Panc1 (cell line): ENCODE measurements around the gene CEP104. TPM values are rescaled to one million over a fixed set of nuclear protein-coding genes. Genes with fewer than 3 reads are reported as not detected.

Experiments
- ATAC-seq: fragments of 200-7000 bp; cut with Tn5 transposase; 2 replicates; pipeline ENCODE4 v1.9.1; 2020; ENCODE audit warnings: mild to moderate bottlenecking, moderate library complexity
- BruUV-seq: library from RNA; stranded (reverse); fragments of 400-500 nt; replicated peaks from 2 replicates; lab custom pipeline; 2021; lab: Mats Ljungman, UMichigan
- CTCF ChIA-PET: fragments of 300-600 bp; sonication (Branson Sonifier 250); formaldehyde crosslinking; loops from one replicate; lab custom pipeline; 2022; ENCODE audit warnings: antibody characterized with exemption; lab: Charles Lee
- POLR2A ChIA-PET: fragments of 300-600 bp; sonication (Branson Sonifier 250); formaldehyde crosslinking; loops from one replicate; lab custom pipeline; 2022; ENCODE audit warnings: antibody characterized with exemption; lab: Charles Lee
- DNase-seq: peaks from one replicate; pipeline ENCODE4 v3.0.0-alpha.2; 2010; ENCODE audit warnings: low read depth, low spot score
- H3K27ac ChIP-seq: 2 replicates; pipeline ENCODE4 v1.5.1; 2011; ENCODE audit warnings: mild to moderate bottlenecking, low read length, inconsistent platforms
- H3K27me3 ChIP-seq: fragments of 200-500 bp; sonication (Bioruptor generic); 2 replicates; pipeline ENCODE4 v1.6.0; 2014; ENCODE audit warnings: low read length, inconsistent platforms; ENCODE audit not compliant: control insufficient read depth, insufficient read depth
- H3K36me3 ChIP-seq: fragments of 200-500 bp; sonication (Bioruptor generic); 2 replicates; pipeline ENCODE4 v1.5.1; 2014; ENCODE audit warnings: inconsistent platforms, mild to moderate bottlenecking, low read length, moderate library complexity; ENCODE audit not compliant: control insufficient read depth, insufficient read depth
- H3K4me1 ChIP-seq: 2 replicates; pipeline ENCODE4 v1.5.1; 2011; ENCODE audit warnings: inconsistent platforms, mild to moderate bottlenecking, low read length, moderate library complexity; ENCODE audit not compliant: control insufficient read depth, insufficient read depth
- H3K4me3 ChIP-seq, 2 experiments: 2 replicates each; pipeline ENCODE4 v1.5.1; 2011 to 2012; ENCODE audit warnings: low read depth in 2 of 2, low read length in 2 of 2, mild to moderate bottlenecking in 2 of 2, inconsistent platforms in 1 of 2, moderate library complexity in 1 of 2
- H3K9me3 ChIP-seq: fragments of 200-500 bp; sonication (Bioruptor generic); 2 replicates; pipeline ENCODE4 v1.5.1; 2014; ENCODE audit warnings: low read depth, mild to moderate bottlenecking, inconsistent platforms, low read length, moderate library complexity; ENCODE audit not compliant: control insufficient read depth, insufficient read depth
- POLR2AphosphoS5 ChIP-seq: IDR thresholded peaks from 2 replicates; pipeline ENCODE4 v1.6.1; 2012; ENCODE audit warnings: mild to moderate bottlenecking, low read depth, low read length, moderate library complexity
- REST ChIP-seq, 2 experiments: IDR thresholded peaks; 2 replicates each; pipeline ENCODE4 v1.6.1; 2011 to 2012; ENCODE audit warnings: low read depth in 2 of 2, control low read depth in 1 of 2, low read length in 1 of 2, mild to moderate bottlenecking in 1 of 2, moderate library complexity in 1 of 2; ENCODE audit not compliant: insufficient read depth in 1 of 2
- SIN3A ChIP-seq: IDR thresholded peaks from 2 replicates; pipeline ENCODE4 v1.6.1; 2012; ENCODE audit warnings: low read depth, mild to moderate bottlenecking, low read length, moderate library complexity, borderline replicate concordance; ENCODE audit not compliant: insufficient read depth
- TCF7L2 ChIP-seq: IDR thresholded peaks from 2 replicates; pipeline ENCODE4 v1.6.1; 2011; ENCODE audit warnings: mild to moderate bottlenecking, low read depth, low read length, inconsistent platforms
- in situ Hi-C: cut with HindIII; loops from 2 replicates; pipeline ENCODE4 v1.10.0; 2016; ENCODE audit warnings: low sequenced_read_pairs, low pct_unique_long_range_greater_than_20kb
- intact Hi-C: fragments of 100-400 bp; cut with micrococcal nuclease; formaldehyde crosslinking; loops from one replicate; pipeline ENCODE4 v1.10.0; 2022; ENCODE audit not compliant: unreplicated experiment
- total RNA-seq: library from RNA; stranded (reverse); gene quantifications from one replicate; pipeline ENCODE4 v1.2.1, GENCODE V29; 2021; ENCODE audit not compliant: unreplicated experiment
- TF ChIP-seq, protein P1 (sequence below): fragments of 450-650 bp; IDR thresholded peaks from 2 replicates; pipeline ENCODE4 v1.5.1; 2017; ENCODE audit warnings: mild to moderate bottlenecking

CEP104 gene
- total RNA-seq, 1 experiment from 2014 or later: 52.0 TPM

- in situ Hi-C loops (no loop called here), intact Hi-C loops (no loop called here)
- Histone ChIP-seq H3K27ac (peak overlapping the region; percentile 48; the same call in 1 of the 2 replicates), H3K9me3 (no peaks in the 10 kb centered on the region), H3K36me3 (no peaks in the 10 kb centered on the region), H3K4me3 (peak overlapping the region; percentile 51 to 54), H3K4me1 (peaks cover 46% of the 10 kb centered on the region), H3K27me3 (no peaks in the 10 kb centered on the region)
- no TSS peak for BruUV-seq
- ATAC-seq (peak; percentile 75), DNase-seq (no peak)
- TF ChIP-seq SIN3A: no peak
- TF ChIP-seq POLR2AphosphoS5: no peak
- no peak for TF ChIP-seq TCF7L2
- TF ChIP-seq, protein P1, sequence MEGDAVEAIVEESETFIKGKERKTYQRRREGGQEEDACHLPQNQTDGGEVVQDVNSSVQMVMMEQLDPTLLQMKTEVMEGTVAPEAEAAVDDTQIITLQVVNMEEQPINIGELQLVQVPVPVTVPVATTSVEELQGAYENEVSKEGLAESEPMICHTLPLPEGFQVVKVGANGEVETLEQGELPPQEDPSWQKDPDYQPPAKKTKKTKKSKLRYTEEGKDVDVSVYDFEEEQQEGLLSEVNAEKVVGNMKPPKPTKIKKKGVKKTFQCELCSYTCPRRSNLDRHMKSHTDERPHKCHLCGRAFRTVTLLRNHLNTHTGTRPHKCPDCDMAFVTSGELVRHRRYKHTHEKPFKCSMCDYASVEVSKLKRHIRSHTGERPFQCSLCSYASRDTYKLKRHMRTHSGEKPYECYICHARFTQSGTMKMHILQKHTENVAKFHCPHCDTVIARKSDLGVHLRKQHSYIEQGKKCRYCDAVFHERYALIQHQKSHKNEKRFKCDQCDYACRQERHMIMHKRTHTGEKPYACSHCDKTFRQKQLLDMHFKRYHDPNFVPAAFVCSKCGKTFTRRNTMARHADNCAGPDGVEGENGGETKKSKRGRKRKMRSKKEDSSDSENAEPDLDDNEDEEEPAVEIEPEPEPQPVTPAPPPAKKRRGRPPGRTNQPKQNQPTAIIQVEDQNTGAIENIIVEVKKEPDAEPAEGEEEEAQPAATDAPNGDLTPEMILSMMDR: no peak
- TF ChIP-seq REST (IDR thresholded peaks at IDR 0.05; ENCODE audit: insufficient read depth in 1 of 2, low read depth in 2 of 2, low read length in 1 of 2): no peak
- ChIA-PET CTCF (no interaction called here), POLR2A (no interaction called here)
Observed at GRCh38 chr1:3772027-3772714, 84.8 kb downstream of the CEP104 start.

DNA sequence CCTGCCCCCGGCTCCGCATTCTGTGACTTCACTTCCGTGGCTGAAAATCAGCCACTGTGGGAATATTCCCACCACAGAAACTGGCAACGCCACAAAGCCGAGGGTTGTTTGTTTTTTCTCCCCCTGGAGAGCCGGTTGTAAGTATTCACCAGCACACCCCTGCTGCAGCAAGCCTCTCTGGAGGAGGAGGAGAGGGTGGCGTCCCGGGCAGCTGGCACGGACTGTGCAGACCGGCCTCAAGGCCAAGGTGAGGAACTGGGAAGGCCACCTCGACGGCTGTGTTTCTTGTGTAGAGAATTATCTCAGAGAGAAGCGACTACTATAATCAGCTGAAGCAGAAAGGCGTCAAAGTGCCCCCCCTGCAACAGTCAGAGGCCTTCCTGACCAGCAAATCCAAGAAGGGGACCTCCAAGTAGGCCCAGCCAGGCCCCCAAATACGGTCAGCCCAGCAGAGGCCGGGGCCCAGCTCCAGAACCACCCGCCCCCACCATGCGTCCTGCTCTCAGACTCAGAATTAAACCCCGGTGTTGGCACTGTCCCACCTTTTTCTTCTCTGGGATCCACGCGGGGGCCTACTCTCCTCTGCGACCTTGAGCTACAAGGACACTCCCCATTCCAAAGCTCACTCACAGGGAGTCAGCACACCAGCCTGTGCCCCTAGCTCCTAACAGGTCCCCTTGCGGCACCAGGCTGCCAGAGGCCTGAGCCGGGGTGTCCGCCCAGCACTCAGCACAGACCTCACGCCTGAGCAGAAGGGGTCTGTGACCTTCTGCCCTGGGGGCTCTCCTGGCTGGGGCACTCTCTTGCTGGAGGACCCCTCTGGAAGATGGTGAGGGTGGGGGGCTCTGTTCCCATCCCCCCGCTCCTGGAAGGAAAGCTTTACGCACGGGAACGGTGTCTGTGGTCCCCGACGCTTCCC, 85.6 kb downstream of the CEP104 start:
- intact Hi-C loops (no loop called here), in situ Hi-C loops (no loop called here)
- peak overlapping the region; percentile 51 to 54 for H3K4me3 ChIP-seq
- no peaks in the 10 kb centered on the region for H3K9me3 ChIP-seq
- peak overlapping the region; percentile 48; the same call in 1 of the 2 replicates for H3K27ac ChIP-seq
- ChIA-PET CTCF (no interaction called here), POLR2A (no interaction called here)
- no peaks in the 10 kb centered on the region for H3K27me3 ChIP-seq
- no peaks in the 10 kb centered on the region for H3K36me3 ChIP-seq
- no peak for DNase-seq
- BruUV-seq: no TSS peak
- H3K4me1 ChIP-seq: peaks cover 38% of the 10 kb centered on the region
- TF ChIP-seq REST (IDR thresholded peaks at IDR 0.05; ENCODE audit: insufficient read depth in 1 of 2, low read depth in 2 of 2, low read length in 1 of 2): no peak
- TF ChIP-seq, protein P1: no peak
- no peak for TF ChIP-seq SIN3A
- TF ChIP-seq POLR2AphosphoS5: no peak
- no peak for TF ChIP-seq TCF7L2
- no peak for ATAC-seq
